Naive thymus-derived CD4-positive, alpha-beta T cell (primary cell): ENCODE data around the gene KANSL3. TPM values are rescaled to one million over a fixed set of nuclear protein-coding genes. Genes with fewer than 3 reads are reported as not detected.
"Not testable (repeated sequence)": the region's sequence is repeated elsewhere in the genome, so short reads cannot be mapped to it uniquely, and the experiment has no call there.

Source experiments
- ATAC-seq: fragments of 150-1000 bp; cut with Tn5 transposase; 2 replicates; pipeline ENCODE4 v1.10.0; 2021; ENCODE audit warnings: mild to moderate bottlenecking, moderate library complexity
- CTCF ChIA-PET: fragments of 350-600 bp; sonication (Branson Sonifier 250); formaldehyde crosslinking; loops from one replicate; lab custom pipeline; 2021; ENCODE audit warnings: antibody characterized with exemption; lab: Charles Lee
- POLR2A ChIA-PET: fragments of 350-600 bp; sonication (Branson Sonifier 250); formaldehyde crosslinking; loops from one replicate; lab custom pipeline; 2021; ENCODE audit warnings: antibody characterized with exemption, inconsistent platforms; lab: Charles Lee
- DNase-seq, 9 donors: peaks; one replicate each; pipeline versions ENCODE4 v3.0.0 to v3.0.0-alpha.2; 2020 to 2022; ENCODE audit warnings: mixed read lengths in 1 of 9
- H3K27ac ChIP-seq: one replicate; pipeline ENCODE4 v1.7.0; 2013; ENCODE audit warnings: mild to moderate bottlenecking, low read depth, low read length, moderate library complexity
- H3K27me3 ChIP-seq, 2 donors: one replicate each; pipeline ENCODE4 v1.7.0; 2013; ENCODE audit warnings: low read length in 2 of 2, mild to moderate bottlenecking in 2 of 2, moderate library complexity in 2 of 2; ENCODE audit not compliant: control insufficient read depth in 2 of 2, insufficient read depth in 2 of 2
- H3K36me3 ChIP-seq, 3 experiments: 1 replicate in 2 of 3; 2 replicates in 1 of 3; pipeline ENCODE4 v1.7.0; 2013; ENCODE audit warnings: low read length in 3 of 3, mild to moderate bottlenecking in 3 of 3, moderate library complexity in 1 of 3; ENCODE audit not compliant: insufficient read depth in 3 of 3, control insufficient read depth in 2 of 3
- H3K4me1 ChIP-seq, 2 donors: one replicate each; pipeline ENCODE4 v1.7.0; 2013; ENCODE audit warnings: low read length in 2 of 2, mild to moderate bottlenecking in 2 of 2, moderate library complexity in 1 of 2; ENCODE audit not compliant: control insufficient read depth in 2 of 2, insufficient read depth in 2 of 2
- H3K4me3 ChIP-seq: 2 replicates; pipeline ENCODE4 v1.7.0; 2013; ENCODE audit warnings: mild to moderate bottlenecking, low read length
- H3K9me3 ChIP-seq, 3 experiments: 1 replicate in 2 of 3; 2 replicates in 1 of 3; pipeline ENCODE4 v1.7.0; 2013; ENCODE audit warnings: low read length in 3 of 3; ENCODE audit not compliant: control insufficient read depth in 2 of 3
- H3K27ac Mint-ChIP-seq, 9 donors: one replicate each; pipeline ENCODE4 v1.8.0; 2020 to 2022; ENCODE audit warnings: mixed read lengths in 9 of 9, mild to moderate bottlenecking in 8 of 9, moderate library complexity in 5 of 9, inconsistent platforms in 2 of 9
- H3K27me3 Mint-ChIP-seq, 5 donors: one replicate each; pipeline ENCODE4 v1.8.0; 2021 to 2022; ENCODE audit warnings: mixed read lengths in 5 of 5, mild to moderate bottlenecking in 1 of 5
- H3K36me3 Mint-ChIP-seq, 5 donors: one replicate each; pipeline ENCODE4 v1.8.0; 2020 to 2022; ENCODE audit warnings: mixed read lengths in 5 of 5, mild to moderate bottlenecking in 3 of 5, inconsistent platforms in 1 of 5
- H3K4me1 Mint-ChIP-seq, 7 donors: one replicate each; pipeline ENCODE4 v1.8.0; 2020 to 2022; ENCODE audit warnings: mixed read lengths in 7 of 7, mild to moderate bottlenecking in 3 of 7, inconsistent platforms in 1 of 7
- H3K4me3 Mint-ChIP-seq, 10 donors: one replicate each; pipeline ENCODE4 v1.8.0; 2020 to 2022; ENCODE audit warnings: mild to moderate bottlenecking in 10 of 10, mixed read lengths in 10 of 10, moderate library complexity in 6 of 10, inconsistent platforms in 2 of 10
- H3K9me3 Mint-ChIP-seq, 11 donors: one replicate each; pipeline ENCODE4 v1.8.0; 2020 to 2022; ENCODE audit warnings: mixed read lengths in 11 of 11, mild to moderate bottlenecking in 4 of 11, inconsistent platforms in 1 of 11, moderate library complexity in 1 of 11
- intact Hi-C, 2 donors: fragments of 100-400 bp; cut with micrococcal nuclease; formaldehyde crosslinking; loops; one replicate each; pipeline ENCODE4 v1.15.1; 2023
- polyA plus RNA-seq, 2 donors: library from polyadenylated mRNA; unstranded; fragments of 300-500 nt; fragmentation: Illumina TruSeq; gene quantifications; one replicate each; pipeline ENCODE4 v1.2.3, GENCODE V29; 2021
- total RNA-seq, 6 experiments: library from RNA in 5 of 6; stranded (reverse) in 5 of 6; gene quantifications; 1 replicate in 5 of 6; 2 replicates in 1 of 6; pipeline ENCODE4 v1.2.3 and lab custom pipeline; 2021 to 2026

The KANSL3 gene
- total and polyA plus RNA-seq, 7 experiments from 2014 or later, result 13.5 to 65.0 (median 55.1) TPM

DNA sequence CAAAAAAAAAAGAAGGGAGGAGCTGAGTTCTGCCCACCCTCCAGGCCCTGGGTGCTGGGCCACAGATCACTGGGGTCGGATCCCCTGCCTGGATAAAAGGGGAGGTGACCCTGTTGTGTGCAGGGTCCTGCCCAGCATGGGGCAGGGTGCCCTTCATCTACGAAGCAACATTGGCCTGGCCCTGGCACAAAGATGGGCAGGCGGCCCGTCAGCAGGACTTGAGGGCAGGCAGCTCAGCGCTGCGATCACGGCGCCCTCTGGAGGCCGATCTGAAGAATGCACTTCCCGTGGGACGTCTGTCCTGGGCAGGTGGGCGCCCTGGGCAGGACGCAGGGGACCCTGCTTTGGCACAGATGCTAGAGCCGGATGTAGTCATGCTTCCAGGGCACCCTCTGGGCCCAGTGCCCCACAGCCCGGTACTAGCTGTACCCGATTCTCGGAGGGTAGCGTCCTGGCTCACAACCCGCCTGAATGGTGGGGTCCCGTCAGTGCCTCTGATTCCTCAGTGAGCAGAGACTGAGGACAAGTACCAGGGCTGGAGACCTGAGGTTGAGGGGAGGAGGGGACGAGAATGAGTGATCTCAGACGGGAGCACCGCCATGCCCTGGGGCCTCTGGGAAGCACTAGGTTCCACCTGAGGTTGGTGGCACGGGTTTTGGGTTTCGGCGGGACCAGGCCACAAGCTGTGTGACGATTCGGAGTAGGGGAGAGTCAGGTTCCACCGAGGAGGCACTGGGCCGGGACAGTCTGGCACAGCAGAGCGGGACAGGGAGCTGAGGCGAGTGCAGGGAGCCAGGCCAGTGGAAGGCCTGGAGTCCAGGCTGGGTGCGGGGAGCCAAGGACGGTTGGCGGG is 83.6 kb downstream of the KANSL3 start:
- Mint-ChIP-seq H3K27ac (peak overlapping the region; percentile 33 to 88 (median 71)), H3K27me3 (peaks cover 0 to 2% (median 0%) of the 10 kb centered on the region in 5 donors), H3K4me3 (peak overlapping the region in 7 of 10 donors; percentile 3 to 67 (median 32)), H3K9me3 (peaks cover 0 to 5% (median 0%) of the 10 kb centered on the region in 11 donors), H3K4me1 (peaks cover 0 to 30% (median 15%) of the 10 kb centered on the region in 7 donors), H3K36me3 (peaks cover 0 to 7% (median 0%) of the 10 kb centered on the region in 5 donors)
- intact Hi-C loops, result loop anchor here (1.0 to 2.0 kb wide), 9 partner anchors 15 to 195 kb away; no protein-coding TSS in a partner anchor
- ChIA-PET CTCF (interaction anchor here (0.5 to 3.5 kb wide), 17 partner anchors 10 to 379 kb away, joined by 3 to 34 read pairs (median 4); no protein-coding TSS in a partner anchor), POLR2A (interaction anchor here (0.6 to 12.5 kb wide), 7 partner anchors 11 to 317 kb away, joined by 3 to 241 read pairs (median 3); partner anchors contain the start of genes ARID5A and CNNM3)
- no peaks in the 10 kb centered on the region for H3K27me3 ChIP-seq
- DNase-seq (peak; percentile 46 to 80 (median 73)), ATAC-seq (peak; percentile 76)
- peaks cover 0 to 35% (median 5%) of the 10 kb centered on the region in 3 experiments for H3K36me3 ChIP-seq
- H3K27ac ChIP-seq, result no peak overlapping the region
- no peaks in the 10 kb centered on the region for H3K9me3 ChIP-seq
- H3K4me3 ChIP-seq, result no peak overlapping the region
- H3K4me1 ChIP-seq, result peaks cover 4 to 7% of the 10 kb centered on the region in 2 donors

DNA sequence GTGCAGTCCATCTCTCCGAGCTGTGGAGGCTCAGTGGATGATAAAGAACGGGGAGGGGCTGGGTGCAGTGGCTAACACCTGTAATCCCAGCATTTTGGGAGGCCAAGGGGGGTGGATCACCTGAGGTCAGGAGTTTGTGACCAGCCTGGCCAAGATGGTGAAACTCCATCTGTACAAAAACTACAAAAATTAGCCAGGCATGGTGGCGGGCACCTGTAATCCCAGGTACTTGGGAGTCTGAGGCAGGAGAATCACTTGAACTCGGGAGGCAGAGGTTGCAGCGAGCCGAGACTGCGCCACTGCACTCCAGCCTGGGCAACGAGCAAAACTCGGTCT is 84.2 kb downstream of the KANSL3 start:
- intact Hi-C loops, result loop anchor here (1.0 to 2.0 kb wide), 9 partner anchors 15 to 195 kb away; no protein-coding TSS in a partner anchor
- H3K36me3 ChIP-seq, result peaks cover 5 to 41% (median 6%) of the 10 kb centered on the region in 3 experiments
- H3K4me1 ChIP-seq, H3K9me3 ChIP-seq, H3K27me3 ChIP-seq, H3K9me3 Mint-ChIP-seq, H3K27me3 Mint-ChIP-seq, ATAC-seq, DNase-seq, H3K4me3 ChIP-seq, H3K27ac ChIP-seq, H3K36me3 Mint-ChIP-seq: not testable (repeated sequence)
- Mint-ChIP-seq H3K27ac (peak overlapping the region in 8 of 9 donors; percentile 60 to 88 (median 74)), H3K4me3 (peak overlapping the region in 7 of 10 donors; percentile 3 to 67 (median 43)), H3K4me1 (peaks cover 0 to 30% (median 15%) of the 10 kb centered on the region in 7 donors)
- ChIA-PET CTCF (interaction anchor here (0.6 to 3.5 kb wide), 14 partner anchors 9 to 379 kb away, joined by 3 to 34 read pairs (median 6); no protein-coding TSS in a partner anchor), POLR2A (interaction anchor here (0.6 to 12.5 kb wide), 7 partner anchors 10 to 317 kb away, joined by 3 to 241 read pairs (median 3); partner anchors contain the start of genes ARID5A and CNNM3)

DNA sequence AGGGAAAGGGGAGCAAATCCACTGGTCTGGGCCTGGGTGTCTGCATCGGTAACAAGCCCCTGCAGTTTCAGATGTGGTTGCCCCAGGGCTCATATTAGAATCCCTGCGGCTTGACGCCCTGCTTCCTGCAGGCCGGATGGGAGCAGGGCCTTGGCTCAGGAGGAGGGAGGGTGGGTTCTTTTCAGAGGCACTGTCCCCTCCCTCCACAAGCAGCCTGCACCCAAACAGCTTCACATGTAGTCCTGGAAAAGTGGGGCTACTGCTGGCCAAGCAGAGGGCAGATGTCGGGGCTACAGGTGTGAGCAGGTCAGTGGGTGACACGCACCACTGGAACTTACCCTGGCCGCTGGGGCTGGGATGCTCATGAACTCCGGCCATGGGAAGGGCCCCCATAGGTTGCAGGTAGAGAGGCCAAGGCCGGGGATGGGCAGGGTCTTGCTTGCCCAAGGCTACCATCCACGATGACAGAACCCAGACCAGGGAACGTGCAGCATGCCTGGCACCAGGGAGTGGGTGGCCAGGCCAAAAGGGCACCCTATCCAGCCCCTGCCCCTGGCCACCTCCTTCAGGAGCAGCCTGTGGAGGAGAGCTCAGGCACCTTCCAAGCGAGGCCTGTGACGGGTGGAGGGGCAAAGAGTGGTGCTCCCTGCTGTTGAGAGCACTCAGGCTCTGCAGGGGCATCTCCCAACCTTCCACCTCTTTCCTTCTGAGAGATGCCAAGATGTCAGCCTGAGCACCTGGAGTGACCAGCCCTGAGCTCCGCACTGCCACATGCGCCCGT is 84.7 kb downstream of the KANSL3 start:
- intact Hi-C loops, result no loop called here
- H3K27me3 Mint-ChIP-seq, result no peaks in the 10 kb centered on the region
- ChIA-PET POLR2A (interaction anchor here (0.6 to 12.5 kb wide), 7 partner anchors 9 to 356 kb away, joined by 3 to 241 read pairs (median 3); partner anchors contain the start of genes ARID5A and CNNM3), CTCF (interaction anchor here (0.7 to 3.5 kb wide), 13 partner anchors 9 to 378 kb away, joined by 3 to 34 read pairs (median 6); no protein-coding TSS in a partner anchor)
- H3K36me3 Mint-ChIP-seq, result peaks cover 0 to 7% (median 0%) of the 10 kb centered on the region in 5 donors
- H3K4me1 ChIP-seq, result peaks cover 4 to 7% of the 10 kb centered on the region in 2 donors
- ATAC-seq, result no peak
- H3K27ac Mint-ChIP-seq, result peak overlapping the region in 8 of 9 donors; percentile 60 to 88 (median 80)
- H3K27me3 ChIP-seq, result no peaks in the 10 kb centered on the region
- peak overlapping the region; percentile 14 for H3K27ac ChIP-seq
- H3K4me3 Mint-ChIP-seq, result peak overlapping the region in 6 of 10 donors; percentile 3 to 67 (median 46)
- peaks cover 0 to 5% (median 0%) of the 10 kb centered on the region in 11 donors for H3K9me3 Mint-ChIP-seq
- no peak overlapping the region for H3K4me3 ChIP-seq
- peak in 3 of 9 donors; percentile 12 to 23 (median 18) for DNase-seq
- H3K36me3 ChIP-seq, result peaks cover 10 to 47% (median 11%) of the 10 kb centered on the region in 3 experiments
- H3K4me1 Mint-ChIP-seq, result peaks cover 0 to 30% (median 15%) of the 10 kb centered on the region in 7 donors
- H3K9me3 ChIP-seq, result no peaks in the 10 kb centered on the region

DNA sequence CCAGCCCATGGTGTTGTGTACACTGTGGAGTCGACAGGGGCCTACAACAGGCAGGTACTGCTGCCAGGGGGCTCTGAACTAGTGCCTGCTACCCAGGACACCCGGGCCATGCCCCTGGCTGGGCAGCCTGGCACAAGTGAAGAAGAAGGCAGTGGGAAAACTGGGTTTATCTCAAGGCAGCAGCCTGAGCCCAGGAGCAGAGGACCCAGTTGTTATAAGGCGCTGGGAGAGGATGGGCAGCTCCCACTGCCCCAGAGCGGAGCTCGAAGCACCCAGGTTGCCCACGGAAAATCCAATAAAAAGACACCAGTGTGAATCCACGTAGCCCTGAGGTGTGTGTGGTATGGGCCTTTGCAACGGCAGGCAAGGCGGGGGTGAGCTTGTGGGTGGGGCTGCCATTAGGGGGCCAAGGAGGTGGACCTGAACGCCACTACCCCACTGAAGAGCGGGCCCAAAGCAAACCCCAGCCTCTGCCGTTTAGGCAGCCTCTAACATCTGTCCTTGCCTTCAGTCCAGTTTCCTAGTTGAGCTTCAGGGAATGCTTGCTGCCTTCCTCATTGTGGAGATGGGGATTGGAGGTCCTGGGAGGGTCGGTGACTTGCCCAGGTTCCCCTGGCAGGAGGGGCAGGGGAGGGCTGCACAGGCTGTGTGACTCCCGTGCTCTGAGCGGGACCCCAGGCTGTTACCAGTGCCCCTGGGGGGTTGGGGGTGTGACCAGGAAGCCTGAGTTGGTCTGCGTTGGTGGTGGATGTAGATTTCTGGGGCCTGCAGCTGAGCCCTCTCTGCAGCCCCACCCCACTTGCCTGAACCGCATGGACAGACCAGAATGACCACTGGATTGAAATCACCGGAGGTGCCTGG is 85.6 kb downstream of the KANSL3 start:
- Mint-ChIP-seq H3K4me1 (peaks cover 3 to 35% (median 20%) of the 10 kb centered on the region in 7 donors), H3K9me3 (peaks cover 0 to 5% (median 0%) of the 10 kb centered on the region in 11 donors), H3K4me3 (peak overlapping the region in 2 of 10 donors; percentile 11 to 21), H3K36me3 (peaks cover 0 to 8% (median 1%) of the 10 kb centered on the region in 5 donors), H3K27ac (peak overlapping the region in 8 of 9 donors; percentile 64 to 88 (median 78)), H3K27me3 (no peaks in the 10 kb centered on the region)
- Histone ChIP-seq H3K4me1 (peaks cover 8% of the 10 kb centered on the region in 2 donors), H3K27me3 (no peaks in the 10 kb centered on the region), H3K4me3 (no peak overlapping the region), H3K9me3 (no peaks in the 10 kb centered on the region), H3K27ac (no peak overlapping the region), H3K36me3 (peaks cover 16 to 55% (median 17%) of the 10 kb centered on the region in 3 experiments)
- POLR2A ChIA-PET, result interaction anchor here (0.7 to 12.5 kb wide), 3 partner anchors 9 to 357 kb away, joined by 3 to 241 read pairs (median 4); partner anchors contain the start of gene ARID5A
- ATAC-seq (no peak), DNase-seq (peak in 3 of 9 donors; percentile 11 to 46 (median 30))
- CTCF ChIA-PET, result interaction anchor here (1.1 to 3.5 kb wide), 5 partner anchors 13 to 145 kb away, joined by 4 to 34 read pairs (median 26); no protein-coding TSS in a partner anchor
- intact Hi-C loops, result no loop called here

DNA sequence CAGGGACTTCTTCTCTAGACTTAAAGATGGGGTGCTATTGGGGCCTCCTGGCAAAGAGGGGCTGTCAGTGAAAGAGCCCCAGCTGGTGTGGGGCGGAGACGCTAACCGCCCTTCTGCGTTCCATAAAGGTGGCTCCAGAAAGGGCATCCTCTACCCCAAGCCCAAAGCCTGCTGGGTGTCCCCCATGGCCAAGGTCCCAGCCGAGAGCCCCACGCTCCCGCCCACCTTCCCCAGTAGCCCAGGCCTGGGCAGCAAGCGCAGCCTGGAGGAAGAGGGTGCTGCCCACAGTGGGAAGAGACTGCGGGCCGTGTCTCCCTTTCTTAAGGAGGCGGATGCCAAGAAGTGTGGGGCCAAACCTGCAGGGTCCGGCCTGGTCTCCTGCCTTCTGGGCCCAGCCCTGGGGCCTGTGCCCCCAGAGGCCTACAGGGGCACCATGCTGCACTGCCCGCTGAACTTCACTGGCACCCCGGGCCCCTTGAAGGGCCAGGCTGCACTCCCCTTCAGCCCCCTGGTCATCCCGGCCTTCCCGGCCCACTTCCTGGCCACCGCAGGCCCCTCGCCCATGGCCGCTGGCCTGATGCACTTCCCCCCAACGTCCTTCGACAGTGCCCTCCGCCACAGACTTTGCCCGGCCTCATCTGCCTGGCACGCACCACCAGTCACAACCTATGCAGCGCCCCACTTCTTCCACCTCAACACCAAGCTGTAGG is 86.4 kb downstream of the KANSL3 start:
- no peaks in the 10 kb centered on the region for H3K27me3 ChIP-seq
- no peak overlapping the region for H3K4me3 ChIP-seq
- H3K27me3 Mint-ChIP-seq, result no peaks in the 10 kb centered on the region
- DNase-seq (peak in 1 of 9 donors; percentile 13), ATAC-seq (no peak)
- peaks cover 16% of the 10 kb centered on the region in 2 donors for H3K4me1 ChIP-seq
- peaks cover 8 to 37% (median 28%) of the 10 kb centered on the region in 7 donors for H3K4me1 Mint-ChIP-seq
- ChIA-PET POLR2A (interaction anchor here (1.4 to 12.5 kb wide), 2 partner anchors 8 to 17 kb away, joined by 4 to 241 read pairs; partner anchors contain the start of gene ARID5A), CTCF (interaction anchor here (1.1 to 3.5 kb wide), 3 partner anchors 12 to 144 kb away, joined by 4 to 34 read pairs (median 26); no protein-coding TSS in a partner anchor)
- no peaks in the 10 kb centered on the region for H3K9me3 ChIP-seq
- intact Hi-C loops, result no loop called here
- no peak overlapping the region for H3K27ac ChIP-seq
- peak overlapping the region in 6 of 9 donors; percentile 31 to 79 (median 65) for H3K27ac Mint-ChIP-seq
- H3K36me3 Mint-ChIP-seq, result peaks cover 0 to 11% (median 5%) of the 10 kb centered on the region in 5 donors
- H3K36me3 ChIP-seq, result peaks cover 17 to 60% (median 21%) of the 10 kb centered on the region in 3 experiments
- peaks cover 0 to 7% (median 0%) of the 10 kb centered on the region in 11 donors for H3K9me3 Mint-ChIP-seq
- H3K4me3 Mint-ChIP-seq, result peak overlapping the region in 1 of 10 donors; percentile 21
